Measurements from ENCODE around the gene KIAA0408.
"Not testable (repeated sequence)": the region's sequence is repeated elsewhere in the genome, so short reads cannot be mapped to it uniquely, and the experiment has no call there.

KIAA0408 gene

DNA sequence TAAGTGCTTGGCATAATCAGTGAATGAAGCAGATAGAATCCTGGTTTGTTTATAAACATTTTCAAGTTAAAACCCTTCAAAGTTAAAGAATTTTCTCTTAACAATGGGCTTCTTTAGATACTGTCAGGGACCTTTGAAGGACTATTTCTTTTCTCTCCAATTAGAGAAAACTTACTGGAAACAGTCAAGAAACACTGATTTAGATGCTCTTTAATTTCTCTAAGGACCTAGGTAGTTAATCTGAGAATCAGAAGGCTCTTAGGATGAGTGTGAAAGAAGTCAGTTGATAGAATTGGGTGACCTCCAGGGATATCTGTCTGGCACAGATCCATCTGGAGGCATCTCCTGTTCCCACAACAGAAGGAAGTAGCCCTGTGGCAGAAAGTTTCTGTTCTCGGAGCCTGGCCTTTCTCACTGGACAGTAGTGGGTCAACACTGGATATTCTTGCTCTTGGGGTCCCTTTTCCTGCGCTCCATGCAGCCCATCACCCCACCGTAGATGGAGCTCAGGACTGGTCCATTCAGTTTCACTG, 22.5 kb downstream of the KIAA0408 start:
- no peak overlapping the region for H3K4me3 ChIP-seq (ENCODE audit: low read depth, low read length)
- TF ChIP-seq, protein P1, sequence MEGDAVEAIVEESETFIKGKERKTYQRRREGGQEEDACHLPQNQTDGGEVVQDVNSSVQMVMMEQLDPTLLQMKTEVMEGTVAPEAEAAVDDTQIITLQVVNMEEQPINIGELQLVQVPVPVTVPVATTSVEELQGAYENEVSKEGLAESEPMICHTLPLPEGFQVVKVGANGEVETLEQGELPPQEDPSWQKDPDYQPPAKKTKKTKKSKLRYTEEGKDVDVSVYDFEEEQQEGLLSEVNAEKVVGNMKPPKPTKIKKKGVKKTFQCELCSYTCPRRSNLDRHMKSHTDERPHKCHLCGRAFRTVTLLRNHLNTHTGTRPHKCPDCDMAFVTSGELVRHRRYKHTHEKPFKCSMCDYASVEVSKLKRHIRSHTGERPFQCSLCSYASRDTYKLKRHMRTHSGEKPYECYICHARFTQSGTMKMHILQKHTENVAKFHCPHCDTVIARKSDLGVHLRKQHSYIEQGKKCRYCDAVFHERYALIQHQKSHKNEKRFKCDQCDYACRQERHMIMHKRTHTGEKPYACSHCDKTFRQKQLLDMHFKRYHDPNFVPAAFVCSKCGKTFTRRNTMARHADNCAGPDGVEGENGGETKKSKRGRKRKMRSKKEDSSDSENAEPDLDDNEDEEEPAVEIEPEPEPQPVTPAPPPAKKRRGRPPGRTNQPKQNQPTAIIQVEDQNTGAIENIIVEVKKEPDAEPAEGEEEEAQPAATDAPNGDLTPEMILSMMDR (IDR thresholded peaks at IDR 0.05; ENCODE audit: low read depth, low read length): no peak
- no peak for TF ChIP-seq POLR2A (IDR thresholded peaks at IDR 0.05; ENCODE audit: extremely low read depth, insufficient read length)
- DNase-seq (ENCODE audit: low read depth): no peak

DNA sequence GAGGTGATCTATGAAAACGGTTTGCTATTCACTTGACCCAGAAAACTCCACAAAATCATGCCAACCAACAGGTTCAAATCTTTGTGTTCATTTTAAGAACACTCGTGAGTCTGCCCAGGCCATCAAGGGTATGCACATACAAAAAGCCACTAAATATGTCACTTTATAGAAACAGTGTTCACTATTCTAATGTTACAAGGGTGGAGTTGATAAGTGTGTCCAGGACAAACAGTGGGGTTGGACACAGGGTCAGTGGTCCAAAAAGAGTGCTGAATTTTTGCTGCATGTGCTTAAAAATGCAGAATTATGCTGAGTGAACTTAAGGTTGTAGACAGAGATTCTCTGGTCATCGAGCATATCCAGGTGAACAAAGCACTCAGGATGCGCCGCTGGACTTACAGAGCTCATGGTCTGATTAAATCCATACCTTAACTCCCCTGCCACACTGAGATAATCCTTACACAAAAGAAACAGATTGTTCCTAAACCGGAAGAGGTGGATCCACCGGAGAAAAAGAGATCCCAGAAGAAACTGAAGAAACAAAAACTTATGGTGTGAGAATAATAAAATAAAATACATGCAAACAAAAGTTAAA, 23.5 kb downstream of the KIAA0408 start:
- no peak for DNase-seq (ENCODE audit: low read depth)
- H3K4me3 ChIP-seq (ENCODE audit: low read depth, low read length): no peak overlapping the region
- TF ChIP-seq, protein P2, sequence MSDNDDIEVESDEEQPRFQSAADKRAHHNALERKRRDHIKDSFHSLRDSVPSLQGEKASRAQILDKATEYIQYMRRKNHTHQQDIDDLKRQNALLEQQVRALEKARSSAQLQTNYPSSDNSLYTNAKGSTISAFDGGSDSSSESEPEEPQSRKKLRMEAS (IDR thresholded peaks at IDR 0.05; ENCODE audit: low read depth, low read length): no peak
- TF ChIP-seq, protein P1 (IDR thresholded peaks at IDR 0.05; ENCODE audit: low read depth, low read length): no peak
- TF ChIP-seq POLR2A (IDR thresholded peaks at IDR 0.05; ENCODE audit: extremely low read depth, insufficient read length) (no peak), MYC (IDR thresholded peaks at IDR 0.05; ENCODE audit: low read depth, low read length) (no peak)

DNA sequence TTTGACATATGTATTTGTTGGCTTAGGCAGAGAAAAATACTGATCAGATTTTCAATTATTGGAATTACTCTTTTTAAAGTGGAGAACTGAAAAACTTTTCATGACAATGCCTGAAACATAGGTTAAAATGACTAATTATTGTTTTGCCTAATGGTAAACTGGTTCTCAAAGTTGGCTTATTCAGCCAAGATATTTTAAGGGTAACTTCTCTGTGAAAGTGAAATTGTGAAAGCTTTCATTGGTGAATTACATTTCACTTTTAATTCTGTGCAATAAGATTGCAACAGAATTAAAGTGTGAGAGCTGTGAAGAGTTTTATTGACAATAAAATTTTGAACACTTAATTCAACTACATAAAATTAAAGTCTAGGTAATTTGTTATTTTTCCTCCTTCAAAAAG, 24.5 kb downstream of the KIAA0408 start:
- no peak for DNase-seq (ENCODE audit: low read depth)
- TF ChIP-seq POLR2A (IDR thresholded peaks at IDR 0.05; ENCODE audit: extremely low read depth, insufficient read length) (no peak), MYC (IDR thresholded peaks at IDR 0.05; ENCODE audit: low read depth, low read length) (no peak)
- TF ChIP-seq, protein P2 (IDR thresholded peaks at IDR 0.05; ENCODE audit: low read depth, low read length): no peak
- TF ChIP-seq, protein P1 (IDR thresholded peaks at IDR 0.05; ENCODE audit: low read depth, low read length): no peak
- H3K4me3 ChIP-seq (ENCODE audit: low read depth, low read length): no peak overlapping the region

DNA sequence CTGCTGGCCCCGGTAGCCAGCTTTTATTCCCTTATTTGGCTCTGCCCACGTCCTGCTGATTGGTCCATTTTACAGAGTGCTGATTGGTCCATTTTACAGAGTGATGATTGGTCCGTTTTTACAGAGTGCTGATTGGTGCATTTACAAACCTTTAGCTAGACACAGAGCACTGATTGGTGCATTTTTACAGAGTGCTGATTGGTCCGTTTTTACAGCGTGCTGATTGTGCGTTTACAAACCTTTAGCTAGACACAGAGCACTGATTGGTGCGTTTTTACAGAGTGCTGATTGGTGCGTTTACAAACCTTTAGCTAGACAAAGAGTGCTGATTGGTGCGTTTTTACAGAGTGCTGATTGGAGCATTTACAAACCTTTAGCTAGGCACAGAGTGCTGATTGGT, 30.6 kb downstream of the KIAA0408 start:
- DNase-seq (ENCODE audit: low read depth); H3K4me3 ChIP-seq (ENCODE audit: low read depth, low read length): not testable (repeated sequence)

DNA sequence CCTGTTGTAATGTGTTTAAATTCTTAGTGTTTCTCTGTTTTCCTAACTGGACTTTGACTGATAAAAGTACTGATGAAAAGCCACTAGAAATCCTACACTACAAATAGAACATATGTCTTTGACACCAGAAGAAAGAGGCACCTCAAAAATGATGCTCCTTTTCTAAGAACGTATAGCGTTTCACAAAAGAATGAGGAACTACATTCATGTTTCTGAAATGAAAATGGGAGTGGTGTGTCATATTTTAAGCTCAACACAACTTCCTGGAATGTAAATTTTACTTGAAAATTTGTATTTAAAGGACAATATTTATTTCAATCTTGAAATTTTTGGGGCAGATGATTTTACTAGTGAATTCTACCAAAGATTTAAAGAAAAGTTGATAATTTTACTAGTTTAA, 35.3 kb downstream of the KIAA0408 start:
- TF ChIP-seq POLR2A (IDR thresholded peaks at IDR 0.05; ENCODE audit: extremely low read depth, insufficient read length) (no peak), MYC (IDR thresholded peaks at IDR 0.05; ENCODE audit: low read depth, low read length) (no peak)
- TF ChIP-seq, protein P2 (IDR thresholded peaks at IDR 0.05; ENCODE audit: low read depth, low read length): no peak
- TF ChIP-seq, protein P1 (IDR thresholded peaks at IDR 0.05; ENCODE audit: low read depth, low read length): no peak
- H3K4me3 ChIP-seq (ENCODE audit: low read depth, low read length): no peak overlapping the region
- peak; percentile 14 for DNase-seq (ENCODE audit: low read depth)

DNA sequence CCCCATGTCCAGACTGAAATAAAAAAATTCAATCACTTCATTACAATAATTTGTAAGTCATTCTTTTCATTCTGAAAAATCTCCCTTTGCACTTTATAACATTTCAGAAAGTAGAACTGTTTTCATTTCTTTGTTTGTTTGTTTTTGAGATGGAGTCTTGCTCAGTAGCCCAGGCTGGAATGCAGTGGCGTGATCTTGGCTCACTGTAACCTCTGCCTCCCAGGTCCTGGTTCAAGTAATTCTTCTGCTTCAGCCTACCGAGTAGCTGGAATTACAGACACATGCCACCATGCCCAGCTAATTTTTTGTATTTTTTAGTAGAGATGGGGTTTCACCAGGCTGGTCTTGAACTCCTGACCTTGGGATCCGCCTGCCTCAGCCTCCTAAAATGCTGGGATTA, 38.0 kb downstream of the KIAA0408 start:
- DNase-seq (ENCODE audit: low read depth); H3K4me3 ChIP-seq (ENCODE audit: low read depth, low read length): not testable (repeated sequence)

DNA sequence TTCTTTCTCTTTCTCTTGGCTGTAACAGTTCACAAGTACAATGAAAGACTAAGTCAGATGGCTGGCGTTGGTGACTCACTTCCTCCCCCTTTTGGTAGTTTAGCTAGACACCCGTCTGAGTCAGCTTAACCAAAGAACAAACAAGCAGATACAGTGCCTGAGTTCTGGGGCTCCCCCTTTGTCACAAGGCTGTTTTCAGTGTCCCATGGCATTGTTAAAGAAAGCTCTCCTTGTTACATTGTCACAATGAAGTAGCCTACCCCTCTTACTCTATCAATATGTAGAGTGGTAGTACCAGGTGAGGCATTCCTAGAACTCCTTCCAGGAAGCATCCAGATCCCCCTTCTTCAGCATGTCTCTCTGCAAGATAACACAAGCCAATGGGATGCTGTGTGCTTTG, 38.6 kb downstream of the KIAA0408 start:
- no peak overlapping the region for H3K4me3 ChIP-seq (ENCODE audit: low read depth, low read length)
- TF ChIP-seq POLR2A (IDR thresholded peaks at IDR 0.05; ENCODE audit: extremely low read depth, insufficient read length): no peak
- TF ChIP-seq MYC (IDR thresholded peaks at IDR 0.05; ENCODE audit: low read depth, low read length): peak; percentile 50; the same call in 1 of the 2 replicates
- TF ChIP-seq, protein P1 (IDR thresholded peaks at IDR 0.05; ENCODE audit: low read depth, low read length): peak; percentile 65
- TF ChIP-seq, protein P2 (IDR thresholded peaks at IDR 0.05; ENCODE audit: low read depth, low read length): no peak
- peak; percentile 93 for DNase-seq (ENCODE audit: low read depth)
